Endothelial cell of umbilical vein (primary cell): Measurements from ENCODE around the gene ATF5.

Source experiments
- CTCF ChIP-seq, 2 donors: IDR thresholded peaks; 1 replicate in 1 of 2; 2 replicates in 1 of 2; pipeline ENCODE4 v1.5.1; 2011; ENCODE audit warnings: low read length in 2 of 2, mild to moderate bottlenecking in 2 of 2, moderate library complexity in 2 of 2, control low read depth in 1 of 2, inconsistent platforms in 1 of 2, low read depth in 1 of 2; ENCODE audit not compliant: insufficient read depth in 1 of 2; ENCODE audit errors: extremely low read depth in 1 of 2
- EZH2 ChIP-seq: IDR thresholded peaks from 2 replicates; pipeline ENCODE4 v1.6.1; 2012; ENCODE audit warnings: borderline replicate concordance, low read depth, mild to moderate bottlenecking, moderate library complexity, low read length, inconsistent platforms; ENCODE audit not compliant: severe bottlenecking
- FOS ChIP-seq: IDR thresholded peaks from 2 replicates; pipeline ENCODE4 v1.6.1; 2011; ENCODE audit warnings: mild to moderate bottlenecking, low read length, moderate library complexity, borderline replicate concordance; ENCODE audit not compliant: insufficient read depth
- GATA2 ChIP-seq: IDR thresholded peaks from 2 replicates; pipeline ENCODE4 v1.7.0; 2011; ENCODE audit warnings: low read depth, mild to moderate bottlenecking, moderate library complexity, mixed read lengths, low read length; ENCODE audit not compliant: insufficient read length, insufficient read depth
- JUN ChIP-seq: IDR thresholded peaks from 2 replicates; pipeline ENCODE4 v1.6.1; 2011; ENCODE audit warnings: borderline replicate concordance, low read depth; ENCODE audit not compliant: insufficient read length, insufficient read depth
- MAX ChIP-seq: IDR thresholded peaks from 2 replicates; pipeline ENCODE4 v1.6.1; 2011; ENCODE audit not compliant: insufficient read depth, insufficient read length
- MYC ChIP-seq: IDR thresholded peaks from one replicate; pipeline ENCODE4 v1.6.1; 2011; ENCODE audit warnings: mild to moderate bottlenecking, low read depth, low read length
- POLR2A ChIP-seq: IDR thresholded peaks from 2 replicates; pipeline ENCODE4 v1.6.1; 2012; ENCODE audit warnings: low read depth, mild to moderate bottlenecking, control low read depth, low read length

GRCh38 chr19:49977881-49978280 lies 48.9 kb downstream of the ATF5 start:
- TF ChIP-seq JUN (no peak), EZH2 (no peak), CTCF (IDR thresholded peaks at IDR 0.05; ENCODE audit: extremely low read depth in 1 of 2, insufficient read depth in 1 of 2, low read depth in 1 of 2, low read length in 2 of 2) (no peak), MYC (no peak), POLR2A (no peak), FOS (no peak), MAX (no peak), GATA2 (no peak)
